GM12878 (cell line): ENCODE results near the gene PRR14L. TPM values are rescaled to one million over a fixed set of nuclear protein-coding genes. Genes with fewer than 3 reads are reported as not detected.
"Not testable (repeated sequence)": the region's sequence is repeated elsewhere in the genome, so short reads cannot be mapped to it uniquely, and the experiment has no call there.

Source experiments
- ATAC-seq: fragments of 200-7000 bp; cut with Tn5 transposase; 3 replicates; pipeline ENCODE4 v1.9.1; 2020; ENCODE audit warnings: mild to moderate bottlenecking, moderate library complexity
- BruUV-seq: library from RNA; stranded (reverse); fragments of 400-500 nt; replicated peaks from 2 replicates; lab custom pipeline; 2021; lab: Mats Ljungman, UMichigan
- CTCF ChIA-PET: fragments of 300-600 bp; sonication (Branson Sonifier 250); formaldehyde crosslinking; extraction: SDS; loops from one replicate; lab custom pipeline; 2021; ENCODE audit warnings: inconsistent platforms; lab: Yijun Ruan, JAX
- POLR2A ChIA-PET: fragments of 350-600 bp; formaldehyde crosslinking; extraction: SDS; loops from one replicate; lab custom pipeline; 2021; ENCODE audit warnings: inconsistent platforms; lab: Charles Lee
- RAD21 ChIA-PET: fragments of 300-600 bp; sonication (Branson Sonifier 250); formaldehyde crosslinking; loops from one replicate; lab custom pipeline; 2023; ENCODE audit warnings: antibody characterized with exemption; ENCODE audit not compliant: unreplicated experiment; lab: Charles Lee
- SMC1A ChIA-PET: fragments of 300-600 bp; sonication (Branson Sonifier 250); formaldehyde crosslinking; loops from one replicate; lab custom pipeline; 2023; ENCODE audit not compliant: unreplicated experiment, uncharacterized antibody; lab: Charles Lee
- DNase-seq: peaks from one replicate; pipeline ENCODE4 v3.0.0-alpha.2; 2011; ENCODE audit warnings: low read depth, low spot score
- FAIRE-seq: peaks from 3 replicates; lab custom pipeline; 2011; peaks lifted over from hg19 to GRCh38; lab: Jason Lieb, UNC
- H2AFZ ChIP-seq: 2 replicates; pipeline ENCODE4 v1.6.0; 2011; ENCODE audit warnings: low read depth, low read length, control low read depth; ENCODE audit not compliant: control insufficient read depth
- H3K27ac ChIP-seq: 2 replicates; pipeline ENCODE4 v1.5.1; 2011; ENCODE audit warnings: control low read depth; ENCODE audit not compliant: control insufficient read depth, insufficient read depth
- H3K27me3 ChIP-seq, 2 experiments: replicated peaks in 1 of 2; 2 replicates each; pipeline versions ENCODE4 v1.6.0 to v1.6.1; 2011; ENCODE audit warnings: low read length in 1 of 2; ENCODE audit not compliant: control insufficient read depth in 2 of 2, insufficient read depth in 2 of 2
- H3K36me3 ChIP-seq, 2 experiments: 2 replicates each; pipeline ENCODE4 v1.5.1; 2011; ENCODE audit warnings: low read length in 1 of 2; ENCODE audit not compliant: control insufficient read depth in 2 of 2, insufficient read depth in 2 of 2
- H3K4me1 ChIP-seq: 2 replicates; pipeline ENCODE4 v1.6.1; 2011; ENCODE audit warnings: mild to moderate bottlenecking, low read length, moderate library complexity, mixed read lengths; ENCODE audit not compliant: control insufficient read depth, insufficient read depth
- H3K4me2 ChIP-seq: 2 replicates; pipeline ENCODE4 v1.6.0; 2011; ENCODE audit warnings: control low read depth; ENCODE audit not compliant: control insufficient read depth, insufficient read depth
- H3K4me3 ChIP-seq: fragments of 200-600 bp; sonication (generic); 2 replicates; pipeline ENCODE4 v1.5.1; 2016
- H3K79me2 ChIP-seq: 2 replicates; pipeline ENCODE4 v1.6.0; 2011; ENCODE audit warnings: low read length; ENCODE audit not compliant: control insufficient read depth, insufficient read depth
- H3K9ac ChIP-seq: 2 replicates; pipeline ENCODE4 v1.8.0; 2011; ENCODE audit warnings: low read length, control low read depth, mixed read lengths; ENCODE audit not compliant: control insufficient read depth, insufficient read depth
- H3K9me3 ChIP-seq: replicated peaks from 3 replicates; pipeline ENCODE4 v1.5.1; 2011; ENCODE audit warnings: mild to moderate bottlenecking, low read length; ENCODE audit not compliant: control insufficient read depth, insufficient read depth
- H4K20me1 ChIP-seq: 2 replicates; pipeline ENCODE4 v1.6.0; 2011; ENCODE audit not compliant: control insufficient read depth, insufficient read depth
- BRCA1 ChIP-seq: IDR thresholded peaks from 2 replicates; pipeline ENCODE4 v1.6.1; 2011; ENCODE audit warnings: low read depth, low read length, improper control_type of control experiment
- CREB1 ChIP-seq: IDR thresholded peaks from 2 replicates; pipeline ENCODE4 v1.6.1; 2012; ENCODE audit warnings: low read depth, mild to moderate bottlenecking, inconsistent platforms
- EGR1 ChIP-seq, 2 experiments: IDR thresholded peaks; 1 replicate in 1 of 2; 2 replicates in 1 of 2; pipeline ENCODE4 v1.6.1; 2011 to 2012; ENCODE audit warnings: low read depth in 2 of 2, low read length in 2 of 2, borderline replicate concordance in 1 of 2, mild to moderate bottlenecking in 1 of 2, moderate library complexity in 1 of 2
- GABPA ChIP-seq: IDR thresholded peaks from 2 replicates; pipeline ENCODE4 v1.6.1; 2014; ENCODE audit warnings: antibody characterized with exemption, low read depth, mild to moderate bottlenecking, inconsistent platforms
- GATAD2B ChIP-seq: fragments of 450-650 bp; conservative IDR thresholded peaks from 2 replicates; pipeline ENCODE4 v1.6.1; 2017; ENCODE audit warnings: low read depth, mild to moderate bottlenecking, moderate library complexity
- IRF4 ChIP-seq: IDR thresholded peaks from 2 replicates; pipeline ENCODE4 v1.6.1; 2011; ENCODE audit warnings: low read depth, low read length
- LARP7 ChIP-seq: fragments of 450-650 bp; IDR thresholded peaks from 2 replicates; pipeline ENCODE4 v1.6.1; 2017; ENCODE audit warnings: mild to moderate bottlenecking
- MYB ChIP-seq: fragments of 150-350 bp; IDR thresholded peaks from 2 replicates; pipeline ENCODE4 v1.6.1; 2014; ENCODE audit warnings: mild to moderate bottlenecking, low read depth, low read length, borderline replicate concordance
- SIX5 ChIP-seq: IDR thresholded peaks from 2 replicates; pipeline ENCODE4 v1.6.1; 2011; ENCODE audit warnings: mild to moderate bottlenecking, low read depth, low read length, moderate library complexity; ENCODE audit not compliant: severe bottlenecking
- SREBF1 ChIP-seq: IDR thresholded peaks from 2 replicates; pipeline ENCODE4 v1.6.1; 2012; ENCODE audit warnings: mild to moderate bottlenecking, low read length
- TAF1 ChIP-seq: IDR thresholded peaks from 2 replicates; pipeline ENCODE4 v1.6.1; 2011; ENCODE audit warnings: mild to moderate bottlenecking, low read depth, low read length, borderline replicate concordance
- ZNF207 ChIP-seq: fragments of 450-650 bp; IDR thresholded peaks from 2 replicates; pipeline ENCODE4 v1.6.1; 2014; ENCODE audit warnings: antibody characterized with exemption, mild to moderate bottlenecking, borderline replicate concordance
- WGBS: methylation state at CpG from one replicate; pipeline ENCODE4 v1.1.6; 2016; ENCODE audit warnings: low lambda C conversion rate; ENCODE audit not compliant: insufficient replicate concordance, insufficient coverage; ENCODE audit errors: missing lambda C conversion rate; 5-methylcytosine and 5-hydroxymethylcytosine counted together
- in situ Hi-C: fragments of 300-500 bp; cut with MboI; formaldehyde crosslinking; loops from 9 replicates; pipeline ENCODE4 v1.14.3; 2018; ENCODE audit warnings: mixed read lengths
- intact Hi-C: fragments of 100-400 bp; cut with micrococcal nuclease; formaldehyde crosslinking; loops from one replicate; pipeline ENCODE4 v1.14.2; 2022; ENCODE audit not compliant: unreplicated experiment
- polyA plus RNA-seq, 11 experiments: library from polyadenylated mRNA; depleted of rRNA in 4 of 11; unstranded in 6 of 11; stranded (reverse) in 5 of 11; fragments of >200 nt; fragmentation: Nextera tagmentation in 4 of 11; fragmentation: Illumina TruSeq in 1 of 11; extraction: Ambion mirVana in 4 of 11; extraction: Trizol in 1 of 11; gene quantifications; 1 replicate in 1 of 11; 2 replicates in 10 of 11; pipeline versions ENCODE4 v1.2.1 to v1.2.3, GENCODE V29; 2011 to 2016; ENCODE audit warnings: inconsistent platforms in 2 of 11, missing spikeins in 2 of 11, low read depth in 1 of 11
- total RNA-seq, 4 experiments: library from RNA; depleted of rRNA in 3 of 4; stranded (reverse); fragments of >200 nt in 3 of 4; fragmentation: Illumina TruSeq in 1 of 4; extraction: Trizol in 1 of 4; gene quantifications; 2 replicates each; pipeline versions ENCODE4 v1.2.1 to v1.2.3, GENCODE V29; 2013 to 2021
- TF ChIP-seq, protein P1 (sequence below): fragments of 450-650 bp; IDR thresholded peaks from 2 replicates; pipeline ENCODE4 v1.6.1; 2017; ENCODE audit warnings: mild to moderate bottlenecking, moderate library complexity
- TF ChIP-seq, protein P2 (sequence below): fragments of 450-650 bp; IDR thresholded peaks from 2 replicates; pipeline ENCODE4 v1.6.1; 2016; ENCODE audit warnings: mild to moderate bottlenecking

Gene PRR14L
- total and polyA plus RNA-seq, 10 of the 15 experiments (the other 5 are each of a cell fraction or from before 2014, with no cell fraction given), result 4.2 to 49.0 (median 21.4) TPM

DNA sequence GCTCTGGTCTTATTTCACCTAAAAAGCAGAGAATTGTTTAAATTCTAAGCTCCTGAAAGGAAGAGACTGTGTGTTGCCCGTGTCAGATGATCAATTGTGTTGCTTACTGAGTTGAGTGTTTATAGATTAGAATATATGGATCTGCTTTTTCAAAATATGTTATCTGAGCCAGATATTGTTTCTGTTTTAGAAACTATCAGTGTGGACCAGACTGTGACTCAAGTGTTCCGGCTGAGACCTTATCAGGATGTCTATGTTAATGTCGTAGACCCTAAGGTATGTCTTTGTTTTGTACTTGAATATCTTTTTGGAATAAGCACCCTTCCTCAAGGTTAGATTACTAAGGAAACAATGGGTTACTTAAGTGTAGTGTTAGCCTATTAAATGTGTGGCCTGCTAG is 14.9 kb upstream of the PRR14L start:
- Histone ChIP-seq H3K36me3 (peaks cover 2 to 10% of the 10 kb centered on the region in 2 experiments; a peak in 3 of 4 replicates), H3K9me3 (no peaks in the 10 kb centered on the region), H3K4me1 (no peaks in the 10 kb centered on the region), H3K27ac (no peak overlapping the region), H2AFZ (no peak overlapping the region), H3K79me2 (no peaks in the 10 kb centered on the region), H4K20me1 (no peaks in the 10 kb centered on the region), H3K27me3 (no peaks in the 10 kb centered on the region), H3K4me3 (no peak overlapping the region), H3K9ac (no peak overlapping the region), H3K4me2 (no peak overlapping the region)
- no peak for DNase-seq
- ChIA-PET POLR2A (no interaction called here), SMC1A (no interaction called here), RAD21 (no interaction called here), CTCF (no interaction called here)
- FAIRE-seq, result no peak
- intact Hi-C loops (no loop called here), in situ Hi-C loops (no loop called here)
- no TSS peak for BruUV-seq
- ATAC-seq, result no peak
- WGBS, result 97% methylated on average over 3 of the region's 3 CpGs
- TF ChIP-seq SREBF1 (no peak), LARP7 (no peak), GATAD2B (no peak), BRCA1 (no peak), EGR1 (IDR thresholded peaks at IDR 0.05; ENCODE audit: borderline replicate concordance in 1 of 2, low read depth in 2 of 2, low read length in 2 of 2) (no peak), TAF1 (no peak), IRF4 (no peak), CREB1 (no peak), ZNF207 (no peak), MYB (no peak), GABPA (no peak), SIX5 (no peak)
- TF ChIP-seq, protein P1, sequence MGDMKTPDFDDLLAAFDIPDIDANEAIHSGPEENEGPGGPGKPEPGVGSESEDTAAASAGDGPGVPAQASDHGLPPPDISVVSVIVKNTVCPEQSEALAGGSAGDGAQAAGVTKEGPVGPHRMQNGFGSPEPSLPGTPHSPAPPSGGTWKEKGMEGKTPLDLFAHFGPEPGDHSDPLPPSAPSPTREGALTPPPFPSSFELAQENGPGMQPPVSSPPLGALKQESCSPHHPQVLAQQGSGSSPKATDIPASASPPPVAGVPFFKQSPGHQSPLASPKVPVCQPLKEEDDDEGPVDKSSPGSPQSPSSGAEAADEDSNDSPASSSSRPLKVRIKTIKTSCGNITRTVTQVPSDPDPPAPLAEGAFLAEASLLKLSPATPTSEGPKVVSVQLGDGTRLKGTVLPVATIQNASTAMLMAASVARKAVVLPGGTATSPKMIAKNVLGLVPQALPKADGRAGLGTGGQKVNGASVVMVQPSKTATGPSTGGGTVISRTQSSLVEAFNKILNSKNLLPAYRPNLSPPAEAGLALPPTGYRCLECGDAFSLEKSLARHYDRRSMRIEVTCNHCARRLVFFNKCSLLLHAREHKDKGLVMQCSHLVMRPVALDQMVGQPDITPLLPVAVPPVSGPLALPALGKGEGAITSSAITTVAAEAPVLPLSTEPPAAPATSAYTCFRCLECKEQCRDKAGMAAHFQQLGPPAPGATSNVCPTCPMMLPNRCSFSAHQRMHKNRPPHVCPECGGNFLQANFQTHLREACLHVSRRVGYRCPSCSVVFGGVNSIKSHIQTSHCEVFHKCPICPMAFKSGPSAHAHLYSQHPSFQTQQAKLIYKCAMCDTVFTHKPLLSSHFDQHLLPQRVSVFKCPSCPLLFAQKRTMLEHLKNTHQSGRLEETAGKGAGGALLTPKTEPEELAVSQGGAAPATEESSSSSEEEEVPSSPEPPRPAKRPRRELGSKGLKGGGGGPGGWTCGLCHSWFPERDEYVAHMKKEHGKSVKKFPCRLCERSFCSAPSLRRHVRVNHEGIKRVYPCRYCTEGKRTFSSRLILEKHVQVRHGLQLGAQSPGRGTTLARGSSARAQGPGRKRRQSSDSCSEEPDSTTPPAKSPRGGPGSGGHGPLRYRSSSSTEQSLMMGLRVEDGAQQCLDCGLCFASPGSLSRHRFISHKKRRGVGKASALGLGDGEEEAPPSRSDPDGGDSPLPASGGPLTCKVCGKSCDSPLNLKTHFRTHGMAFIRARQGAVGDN, result no peak
- TF ChIP-seq, protein P2, sequence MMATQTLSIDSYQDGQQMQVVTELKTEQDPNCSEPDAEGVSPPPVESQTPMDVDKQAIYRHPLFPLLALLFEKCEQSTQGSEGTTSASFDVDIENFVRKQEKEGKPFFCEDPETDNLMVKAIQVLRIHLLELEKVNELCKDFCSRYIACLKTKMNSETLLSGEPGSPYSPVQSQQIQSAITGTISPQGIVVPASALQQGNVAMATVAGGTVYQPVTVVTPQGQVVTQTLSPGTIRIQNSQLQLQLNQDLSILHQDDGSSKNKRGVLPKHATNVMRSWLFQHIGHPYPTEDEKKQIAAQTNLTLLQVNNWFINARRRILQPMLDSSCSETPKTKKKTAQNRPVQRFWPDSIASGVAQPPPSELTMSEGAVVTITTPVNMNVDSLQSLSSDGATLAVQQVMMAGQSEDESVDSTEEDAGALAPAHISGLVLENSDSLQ, result no peak
- TF ChIP-seq, all 136 proteins: peak for 0

DNA sequence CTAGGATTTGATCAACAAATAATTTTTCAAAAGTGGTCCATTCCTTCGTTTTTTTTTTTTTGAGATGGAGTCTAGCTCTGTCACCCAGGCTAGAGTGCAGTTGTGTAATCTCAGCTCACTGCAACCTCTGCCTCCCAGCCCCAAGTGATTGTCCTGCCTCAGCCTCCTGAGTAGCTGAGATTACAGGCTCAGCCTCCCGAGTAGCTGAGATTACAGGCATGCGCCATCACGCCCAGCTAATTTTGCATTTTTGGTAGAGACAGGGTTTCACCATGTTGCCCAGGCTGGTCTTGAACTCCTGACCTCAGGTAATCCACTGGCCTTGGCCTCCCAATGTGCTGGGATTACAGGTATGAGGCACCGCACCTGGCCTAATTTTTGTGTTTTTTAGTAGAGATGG is 8.9 kb upstream of the PRR14L start:
- Histone ChIP-seq H3K79me2 (peaks cover 25% of the 10 kb centered on the region), H3K4me2 (0 out of 2 replicates have a peak overlapping the region, but pooled peaks have one; percentile 10)
- FAIRE-seq, in situ Hi-C loops, H3K27me3 ChIP-seq, RAD21 ChIA-PET, H3K27ac ChIP-seq, ATAC-seq, H2AFZ ChIP-seq, H3K4me3 ChIP-seq, BruUV-seq, H4K20me1 ChIP-seq, DNase-seq, H3K9ac ChIP-seq, H3K9me3 ChIP-seq, H3K4me1 ChIP-seq, H3K36me3 ChIP-seq: not testable (repeated sequence)
- intact Hi-C loops, result loop anchor here (10.0 kb wide), 1 partner anchor 94 kb away; the partner anchor contains the start of gene PISD
- ChIA-PET CTCF (interaction anchor here (0.7 to 0.9 kb wide), 2 partner anchors 36 to 211 kb away, joined by 3 to 4 read pairs; no protein-coding TSS in a partner anchor), SMC1A (interaction anchor here (0.9 kb wide), 1 partner anchor 86 kb away, joined by 3 read pairs; no protein-coding TSS in a partner anchor), POLR2A (interaction anchor here (0.6 kb wide), 1 partner anchor 662 kb away, joined by 3 read pairs; no protein-coding TSS in a partner anchor)
- WGBS, result 84% methylated on average over 4 of the region's 5 CpGs
